ENCODE results near the gene KRT31.
"Not testable (repeated sequence)": the region's sequence is repeated elsewhere in the genome, so short reads cannot be mapped to it uniquely, and the experiment has no call there.

The KRT31 gene

GRCh38 chr17:41367426-41368075, 29.9 kb downstream of the KRT31 start:
- H2AFZ ChIP-seq (ENCODE audit: low read length, unreplicated experiment), result no peak overlapping the region
- no peaks in the 10 kb centered on the region for H3K36me3 ChIP-seq (ENCODE audit: insufficient read depth, low read length)
- H3K4me1 ChIP-seq (ENCODE audit: control insufficient read depth, insufficient read depth, low read length, unreplicated experiment), result peaks cover 4% of the 10 kb centered on the region
- 0 out of 2 replicates have a peak overlapping the region, but pooled peaks have one; percentile 16 for H3K27ac ChIP-seq (ENCODE audit: low read depth, low read length)
- H3K27me3 ChIP-seq (ENCODE audit: insufficient read depth, low read length), result no peaks in the 10 kb centered on the region
- H3K79me2 ChIP-seq (ENCODE audit: control insufficient read depth, insufficient read depth, low read length, unreplicated experiment), result no peaks in the 10 kb centered on the region
- H3K4me3 ChIP-seq (ENCODE audit: low read depth, low read length), result no peak overlapping the region

- peaks cover 4% of the 10 kb centered on the region for H3K4me1 ChIP-seq (ENCODE audit: control insufficient read depth, insufficient read depth, low read length, unreplicated experiment)
- H2AFZ ChIP-seq (ENCODE audit: low read length, unreplicated experiment), result no peak overlapping the region
Observed at GRCh38 chr17:41366070-41366469, 31.3 kb downstream of the KRT31 start.

GRCh38 chr17:41363881-41364280, 33.5 kb downstream of the KRT31 start:
- Histone ChIP-seq H3K27ac (ENCODE audit: low read depth, low read length) (no peak overlapping the region), H3K79me2 (ENCODE audit: control insufficient read depth, insufficient read depth, low read length, unreplicated experiment) (no peaks in the 10 kb centered on the region), H3K36me3 (ENCODE audit: insufficient read depth, low read length) (no peaks in the 10 kb centered on the region), H3K27me3 (ENCODE audit: insufficient read depth, low read length) (no peaks in the 10 kb centered on the region), H3K4me3 (ENCODE audit: low read depth, low read length) (no peak overlapping the region), H3K4me1 (ENCODE audit: control insufficient read depth, insufficient read depth, low read length, unreplicated experiment) (peaks cover 9% of the 10 kb centered on the region), H2AFZ (ENCODE audit: low read length, unreplicated experiment) (no peak overlapping the region)

More at GRCh38 chr17:41366070-41366469, 31.3 kb downstream of the KRT31 start:
- Histone ChIP-seq H3K27ac (ENCODE audit: low read depth, low read length) (no peak overlapping the region), H3K4me3 (ENCODE audit: low read depth, low read length) (no peak overlapping the region), H3K27me3 (ENCODE audit: insufficient read depth, low read length) (no peaks in the 10 kb centered on the region), H3K79me2 (ENCODE audit: control insufficient read depth, insufficient read depth, low read length, unreplicated experiment) (no peaks in the 10 kb centered on the region), H3K36me3 (ENCODE audit: insufficient read depth, low read length) (no peaks in the 10 kb centered on the region)

DNA sequence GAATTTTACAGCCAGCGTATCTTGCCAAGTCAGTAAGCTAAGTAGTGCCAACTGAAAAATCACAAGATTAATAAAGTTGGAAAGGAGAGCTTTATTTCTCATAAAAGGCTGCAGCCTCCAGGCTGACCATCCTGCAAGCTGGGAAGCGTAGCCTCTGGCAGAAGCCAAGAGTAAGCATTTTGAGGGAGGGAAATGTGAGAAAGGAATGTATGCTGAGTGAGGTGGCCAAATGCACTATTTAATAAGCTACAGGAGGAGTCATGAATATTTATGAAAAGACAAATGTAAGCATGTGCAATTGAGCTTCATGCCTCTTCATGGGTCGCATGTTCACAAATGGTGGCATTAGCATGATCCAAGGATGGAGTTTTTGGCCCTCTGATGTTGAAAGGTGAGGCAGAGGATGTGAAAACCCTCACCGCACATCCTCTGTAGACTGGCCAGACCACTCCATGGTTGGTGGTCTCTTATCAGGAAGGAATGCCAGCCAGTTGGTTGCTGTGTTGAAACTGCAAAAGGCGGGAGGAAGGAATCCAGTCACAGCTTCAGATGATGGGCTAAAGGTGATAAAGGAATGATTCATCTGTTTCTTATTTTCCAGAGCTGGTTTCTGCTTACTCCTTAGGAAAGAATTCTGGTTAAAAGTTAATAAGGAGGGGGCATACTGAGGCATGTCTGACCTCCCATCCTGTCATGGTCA, 37.0 kb downstream of the KRT31 start:
- no peak overlapping the region for H3K27ac ChIP-seq (ENCODE audit: low read depth, low read length)
- no peaks in the 10 kb centered on the region for H3K36me3 ChIP-seq (ENCODE audit: insufficient read depth, low read length)
- H3K4me1 ChIP-seq (ENCODE audit: control insufficient read depth, insufficient read depth, low read length, unreplicated experiment), result peaks cover 5% of the 10 kb centered on the region
- no peaks in the 10 kb centered on the region for H3K79me2 ChIP-seq (ENCODE audit: control insufficient read depth, insufficient read depth, low read length, unreplicated experiment)
- H3K4me3 ChIP-seq (ENCODE audit: low read depth, low read length), result no peak overlapping the region
- H2AFZ ChIP-seq (ENCODE audit: low read length, unreplicated experiment), result no peak overlapping the region
- H3K27me3 ChIP-seq (ENCODE audit: insufficient read depth, low read length), result no peaks in the 10 kb centered on the region

DNA sequence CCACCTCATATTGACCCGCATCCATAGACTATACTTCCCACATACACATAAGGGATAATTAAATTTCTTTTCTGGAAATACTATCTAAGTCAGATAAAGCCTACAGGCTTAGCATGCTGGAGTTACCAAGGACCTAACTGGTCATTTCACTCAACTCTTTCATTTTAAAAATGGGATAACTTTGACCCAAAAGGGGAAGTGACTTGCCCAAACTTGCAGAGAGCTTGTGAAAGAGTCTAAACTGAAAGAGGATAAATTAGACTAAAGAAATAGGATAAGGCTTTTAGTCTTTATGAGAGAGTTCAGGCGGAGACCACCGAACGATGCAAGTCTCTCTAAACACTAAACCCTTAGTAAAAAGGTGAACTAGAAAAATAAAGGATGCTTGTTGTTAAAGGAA, 42.9 kb downstream of the KRT31 start:
- H3K4me1 ChIP-seq (ENCODE audit: control insufficient read depth, insufficient read depth, low read length, unreplicated experiment), result no peaks in the 10 kb centered on the region

GRCh38 chr17:41352597-41353366, 44.6 kb downstream of the KRT31 start:
- Histone ChIP-seq H3K27ac (ENCODE audit: low read depth, low read length) (no peak overlapping the region), H3K79me2 (ENCODE audit: control insufficient read depth, insufficient read depth, low read length, unreplicated experiment) (no peaks in the 10 kb centered on the region), H2AFZ (ENCODE audit: low read length, unreplicated experiment) (no peak overlapping the region), H3K4me3 (ENCODE audit: low read depth, low read length) (no peak overlapping the region), H3K27me3 (ENCODE audit: insufficient read depth, low read length) (peaks cover 27% of the 10 kb centered on the region), H3K36me3 (ENCODE audit: insufficient read depth, low read length) (no peaks in the 10 kb centered on the region), H3K4me1 (ENCODE audit: control insufficient read depth, insufficient read depth, low read length, unreplicated experiment) (no peaks in the 10 kb centered on the region)

More for the DNA sequence above, 42.9 kb downstream of the KRT31 start:
- H3K4me3 ChIP-seq (ENCODE audit: low read depth, low read length), result no peak overlapping the region
- no peaks in the 10 kb centered on the region for H3K79me2 ChIP-seq (ENCODE audit: control insufficient read depth, insufficient read depth, low read length, unreplicated experiment)
- no peak overlapping the region for H3K27ac ChIP-seq (ENCODE audit: low read depth, low read length)
- H3K36me3 ChIP-seq (ENCODE audit: insufficient read depth, low read length), result no peaks in the 10 kb centered on the region
- peaks cover 27% of the 10 kb centered on the region for H3K27me3 ChIP-seq (ENCODE audit: insufficient read depth, low read length)
- no peak overlapping the region for H2AFZ ChIP-seq (ENCODE audit: low read length, unreplicated experiment)

GRCh38 chr17:41351177-41351576, 46.2 kb downstream of the KRT31 start:
- Histone ChIP-seq H3K27me3 (ENCODE audit: insufficient read depth, low read length) (peaks cover 27% of the 10 kb centered on the region), H3K4me1 (ENCODE audit: control insufficient read depth, insufficient read depth, low read length, unreplicated experiment) (no peaks in the 10 kb centered on the region), H2AFZ (ENCODE audit: low read length, unreplicated experiment) (no peak overlapping the region), H3K79me2 (ENCODE audit: control insufficient read depth, insufficient read depth, low read length, unreplicated experiment) (no peaks in the 10 kb centered on the region), H3K27ac (ENCODE audit: low read depth, low read length) (no peak overlapping the region), H3K36me3 (ENCODE audit: insufficient read depth, low read length) (no peaks in the 10 kb centered on the region), H3K4me3 (ENCODE audit: low read depth, low read length) (no peak overlapping the region)

- H3K79me2 ChIP-seq (ENCODE audit: control insufficient read depth, insufficient read depth, low read length, unreplicated experiment); H2AFZ ChIP-seq (ENCODE audit: low read length, unreplicated experiment); H3K4me3 ChIP-seq (ENCODE audit: low read depth, low read length); H3K4me1 ChIP-seq (ENCODE audit: control insufficient read depth, insufficient read depth, low read length, unreplicated experiment); H3K27ac ChIP-seq (ENCODE audit: low read depth, low read length); H3K36me3 ChIP-seq (ENCODE audit: insufficient read depth, low read length): not testable (repeated sequence)
- peaks cover 27% of the 10 kb centered on the region for H3K27me3 ChIP-seq (ENCODE audit: insufficient read depth, low read length)
Observed at GRCh38 chr17:41350381-41350878, 47.0 kb downstream of the KRT31 start, which contains the start of gene KRT33A. Gene KRT33A, minus strand, starts transcription at chr17:41350828. Its CDS starts 61 bp downstream, at chr17:41350767.

DNA sequence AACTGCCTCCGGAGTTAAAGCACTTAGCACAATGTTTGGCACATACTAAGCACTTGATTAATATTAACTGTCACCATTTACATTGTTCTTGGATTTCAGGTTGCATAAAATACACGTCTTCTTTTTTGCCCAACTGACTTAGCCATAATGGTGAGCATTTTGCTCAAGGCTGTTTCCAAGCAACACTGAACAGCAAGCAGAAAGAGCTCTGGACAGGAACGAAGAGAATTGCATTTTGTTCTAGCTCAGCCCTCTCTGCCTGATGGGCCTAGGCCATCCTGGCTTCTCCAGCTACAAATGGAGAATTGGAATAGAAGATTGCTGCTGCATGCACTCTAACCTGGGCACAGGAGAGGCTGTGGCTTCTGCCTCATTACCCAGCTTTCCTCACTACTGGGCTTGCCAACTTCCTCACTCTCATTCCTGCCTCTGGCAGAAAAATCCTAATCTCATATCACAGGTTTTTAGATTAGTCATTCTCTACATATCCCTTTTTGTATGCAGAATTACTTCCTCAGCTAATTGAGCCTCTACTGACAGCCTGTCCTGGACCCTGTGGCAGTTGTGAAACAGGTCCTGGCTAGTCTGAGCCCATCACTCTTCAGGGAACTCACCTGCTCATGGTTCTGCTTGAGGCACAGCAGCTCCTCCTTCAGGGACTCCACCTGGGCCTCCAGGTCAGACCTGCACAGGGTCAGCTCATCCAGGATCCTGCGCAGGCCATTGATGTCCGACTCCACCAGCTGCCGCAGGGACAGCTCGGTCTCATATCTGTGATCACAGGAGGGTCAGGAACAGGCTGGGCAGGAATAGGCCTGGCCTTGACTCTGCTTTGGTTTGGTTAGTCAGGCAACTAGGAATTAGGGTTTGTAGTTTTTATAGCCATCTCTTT, 49.3 kb downstream of the KRT31 start:
- Histone ChIP-seq H2AFZ (ENCODE audit: low read length, unreplicated experiment) (no peak overlapping the region), H3K79me2 (ENCODE audit: control insufficient read depth, insufficient read depth, low read length, unreplicated experiment) (no peaks in the 10 kb centered on the region), H3K4me1 (ENCODE audit: control insufficient read depth, insufficient read depth, low read length, unreplicated experiment) (no peaks in the 10 kb centered on the region), H3K27ac (ENCODE audit: low read depth, low read length) (no peak overlapping the region), H3K36me3 (ENCODE audit: insufficient read depth, low read length) (no peaks in the 10 kb centered on the region), H3K4me3 (ENCODE audit: low read depth, low read length) (no peak overlapping the region), H3K27me3 (ENCODE audit: insufficient read depth, low read length) (peaks cover 15% of the 10 kb centered on the region)

DNA sequence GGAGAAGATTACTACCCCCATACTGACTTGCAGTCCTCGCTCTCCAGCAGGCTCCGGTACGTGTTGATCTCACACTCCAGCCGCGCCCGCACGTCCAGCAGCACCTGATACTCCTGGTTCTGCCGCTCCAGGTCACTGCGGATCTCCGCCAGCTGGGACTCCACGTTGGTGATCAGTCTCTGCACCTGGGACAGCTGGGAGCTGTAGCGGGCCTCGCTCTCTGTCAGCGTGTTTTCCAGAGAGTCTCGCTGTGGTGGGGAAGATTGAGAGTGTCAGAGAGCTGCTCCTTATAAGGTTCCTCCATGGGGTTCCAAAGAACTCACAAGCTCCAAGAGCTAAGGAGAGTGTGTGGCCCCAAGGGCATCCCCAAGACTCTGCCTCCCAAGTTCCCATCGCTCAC, 51.0 kb downstream of the KRT31 start:
- H3K27ac ChIP-seq (ENCODE audit: low read depth, low read length), result not testable (repeated sequence)

More for the DNA sequence above, 51.0 kb downstream of the KRT31 start:
- H3K27me3 ChIP-seq (ENCODE audit: insufficient read depth, low read length); H2AFZ ChIP-seq (ENCODE audit: low read length, unreplicated experiment); H3K79me2 ChIP-seq (ENCODE audit: control insufficient read depth, insufficient read depth, low read length, unreplicated experiment); H3K4me1 ChIP-seq (ENCODE audit: control insufficient read depth, insufficient read depth, low read length, unreplicated experiment); H3K4me3 ChIP-seq (ENCODE audit: low read depth, low read length); H3K36me3 ChIP-seq (ENCODE audit: insufficient read depth, low read length): not testable (repeated sequence)

Data from ACC112 (cell line).